Measurements from ENCODE around the gene LIPI.
"Not testable (repeated sequence)": the region's sequence is repeated elsewhere in the genome, so short reads cannot be mapped to it uniquely, and the experiment has no call there.

LIPI gene

DNA sequence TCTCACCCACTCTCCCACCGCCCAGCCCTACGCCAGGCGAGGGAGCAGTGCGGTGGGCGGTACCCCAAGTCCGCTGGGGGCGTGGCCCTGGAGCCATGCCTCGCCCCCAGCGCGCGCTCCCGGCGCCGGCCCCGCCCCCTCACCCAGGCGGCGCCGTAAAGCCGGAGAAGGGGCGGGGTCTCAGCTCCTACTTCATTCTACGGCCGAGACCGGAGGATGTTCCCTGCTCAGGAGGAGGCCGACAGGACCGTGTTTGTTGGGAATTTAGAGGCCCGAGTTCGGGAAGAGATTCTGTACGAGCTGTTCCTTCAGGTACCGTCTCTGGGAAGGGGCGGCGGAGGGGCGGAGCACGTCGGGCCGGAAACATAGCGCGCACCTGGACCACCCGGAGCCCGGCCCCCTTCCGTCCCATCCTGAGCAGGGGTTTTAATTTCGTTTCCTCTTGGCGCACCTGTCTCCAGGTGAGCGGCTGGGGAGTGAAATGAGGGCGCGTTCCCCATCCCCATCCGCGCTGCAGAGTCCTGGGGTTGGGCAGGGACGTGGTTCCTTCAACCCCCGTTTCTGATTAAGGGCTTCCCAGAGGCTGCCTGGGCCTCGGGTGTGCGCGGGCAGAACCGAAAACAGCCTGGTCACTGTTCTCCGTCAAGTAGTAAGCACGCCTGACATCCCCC lies 5.4 kb upstream of the LIPI start, which contains the start of gene RBM11:
RBM11 (plus strand) TSS at position 187 of the 671 bp plus-strand sequence; CDS start at position 217, 30 bp downstream.
- peak within 1 kb of the TSS; percentile 55 for H3K4me3 ChIP-seq (ENCODE audit: low read depth, low read length)
- TF ChIP-seq, protein P1, sequence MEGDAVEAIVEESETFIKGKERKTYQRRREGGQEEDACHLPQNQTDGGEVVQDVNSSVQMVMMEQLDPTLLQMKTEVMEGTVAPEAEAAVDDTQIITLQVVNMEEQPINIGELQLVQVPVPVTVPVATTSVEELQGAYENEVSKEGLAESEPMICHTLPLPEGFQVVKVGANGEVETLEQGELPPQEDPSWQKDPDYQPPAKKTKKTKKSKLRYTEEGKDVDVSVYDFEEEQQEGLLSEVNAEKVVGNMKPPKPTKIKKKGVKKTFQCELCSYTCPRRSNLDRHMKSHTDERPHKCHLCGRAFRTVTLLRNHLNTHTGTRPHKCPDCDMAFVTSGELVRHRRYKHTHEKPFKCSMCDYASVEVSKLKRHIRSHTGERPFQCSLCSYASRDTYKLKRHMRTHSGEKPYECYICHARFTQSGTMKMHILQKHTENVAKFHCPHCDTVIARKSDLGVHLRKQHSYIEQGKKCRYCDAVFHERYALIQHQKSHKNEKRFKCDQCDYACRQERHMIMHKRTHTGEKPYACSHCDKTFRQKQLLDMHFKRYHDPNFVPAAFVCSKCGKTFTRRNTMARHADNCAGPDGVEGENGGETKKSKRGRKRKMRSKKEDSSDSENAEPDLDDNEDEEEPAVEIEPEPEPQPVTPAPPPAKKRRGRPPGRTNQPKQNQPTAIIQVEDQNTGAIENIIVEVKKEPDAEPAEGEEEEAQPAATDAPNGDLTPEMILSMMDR (IDR thresholded peaks at IDR 0.05; ENCODE audit: borderline replicate concordance, insufficient read depth, low read depth, low read length) = 0 out of 2 replicates have a peak, but pooled peaks have one; percentile 2

DNA sequence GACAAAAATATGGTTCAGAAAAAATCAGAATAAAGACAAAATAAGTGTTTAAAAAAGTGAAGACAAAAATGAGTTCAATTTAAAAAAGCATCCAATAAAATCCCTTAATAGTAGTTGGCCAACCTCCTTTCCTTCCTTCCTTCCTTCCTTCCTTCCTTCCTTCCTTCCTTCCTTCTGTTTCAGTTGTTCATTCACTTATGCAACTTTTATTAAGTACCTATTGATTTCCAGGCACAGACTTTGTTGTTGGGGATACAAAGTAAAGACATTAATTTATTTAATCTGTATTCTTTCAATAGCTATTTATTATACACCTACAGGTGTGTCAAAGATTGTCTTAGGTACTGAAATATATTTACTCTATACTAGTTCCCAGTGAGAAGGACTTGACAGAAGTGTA lies 2.4 kb upstream of the LIPI start:
- TF ChIP-seq, protein P1 (IDR thresholded peaks at IDR 0.05; ENCODE audit: borderline replicate concordance, insufficient read depth, low read depth, low read length) = no peak
- H3K4me3 ChIP-seq (ENCODE audit: low read depth, low read length) = no peak overlapping the region

DNA sequence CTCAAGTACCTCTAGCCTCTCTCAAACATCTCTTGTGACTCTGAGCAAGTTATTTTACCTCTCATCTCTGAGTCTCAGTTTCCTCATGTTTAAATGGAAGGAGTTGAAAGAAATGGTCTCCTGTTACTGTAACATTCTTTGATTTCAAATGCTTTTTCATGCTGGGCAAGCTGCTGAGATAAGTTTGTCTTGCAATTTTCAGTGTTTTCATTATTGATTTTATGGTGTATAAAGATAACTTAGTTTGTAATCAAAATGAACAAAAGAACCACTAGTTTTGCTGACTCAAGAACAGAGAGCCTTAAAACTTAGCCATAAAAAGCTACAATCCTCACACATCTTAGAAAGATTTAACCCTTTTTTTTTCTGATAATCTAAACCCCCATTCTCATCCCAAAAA lies 4.5 kb downstream of the LIPI start:
- no peak overlapping the region for H3K4me3 ChIP-seq (ENCODE audit: low read depth, low read length)
- TF ChIP-seq, protein P1 (IDR thresholded peaks at IDR 0.05; ENCODE audit: borderline replicate concordance, insufficient read depth, low read depth, low read length) = no peak

DNA sequence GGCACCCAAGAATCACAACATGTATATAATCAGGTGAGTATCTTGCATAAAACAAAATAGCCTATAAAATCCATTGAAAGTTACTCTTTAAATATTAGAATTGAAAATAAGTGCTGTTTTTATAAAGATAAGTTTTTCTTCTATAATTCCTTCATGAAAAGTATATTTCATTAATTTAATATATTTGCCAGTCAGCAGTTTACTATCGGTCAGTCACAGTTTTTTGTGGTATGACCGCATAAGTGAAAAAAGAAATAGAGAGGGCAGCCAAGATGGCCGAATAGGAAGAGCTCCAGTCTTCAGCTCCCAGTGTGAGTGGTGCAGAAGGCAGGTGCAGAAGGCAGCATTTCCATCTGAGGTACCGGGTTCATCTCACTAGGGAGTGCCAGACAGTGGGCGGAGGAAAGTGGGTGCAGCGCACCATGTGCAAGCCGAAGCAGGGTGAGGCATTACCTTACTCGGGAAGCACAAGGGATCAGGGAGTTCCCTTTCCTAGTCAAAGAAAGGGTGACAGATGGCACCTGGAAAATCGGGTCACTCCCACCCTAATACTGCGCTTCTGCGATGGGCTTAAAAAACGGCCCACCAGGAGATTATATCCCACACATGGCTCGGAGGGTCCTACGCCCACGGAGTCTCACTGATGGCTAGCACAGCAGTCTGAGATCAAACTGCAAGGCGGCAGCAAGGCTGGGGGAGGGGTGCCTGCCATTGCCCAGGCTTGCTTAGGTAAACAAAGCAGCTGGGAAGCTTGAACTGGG lies 44.1 kb downstream of the LIPI start:
- H3K4me3 ChIP-seq (ENCODE audit: low read depth, low read length) = not testable (repeated sequence)

DNA sequence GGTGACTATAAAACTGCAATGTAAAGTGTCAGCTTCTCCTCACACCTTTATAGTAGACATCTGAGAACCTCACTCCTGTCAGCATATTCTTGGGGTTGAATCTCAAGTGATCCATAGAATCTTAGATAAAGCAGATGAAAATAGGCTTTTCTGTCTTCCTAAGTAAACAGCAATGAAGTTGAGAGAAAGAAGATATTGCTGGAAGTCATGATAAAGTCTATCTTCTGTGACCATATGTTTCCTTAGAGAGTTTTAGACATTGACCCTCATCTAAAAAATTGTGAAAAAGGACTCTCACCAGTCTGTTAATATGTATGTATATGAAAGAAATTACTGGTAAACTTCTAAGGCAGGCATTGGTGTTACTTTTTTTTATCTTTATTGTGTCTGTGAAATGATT lies 66.8 kb downstream of the LIPI start:
- TF ChIP-seq, protein P1 (IDR thresholded peaks at IDR 0.05; ENCODE audit: borderline replicate concordance, insufficient read depth, low read depth, low read length) = no peak
- H3K4me3 ChIP-seq (ENCODE audit: low read depth, low read length) = no peak overlapping the region

DNA sequence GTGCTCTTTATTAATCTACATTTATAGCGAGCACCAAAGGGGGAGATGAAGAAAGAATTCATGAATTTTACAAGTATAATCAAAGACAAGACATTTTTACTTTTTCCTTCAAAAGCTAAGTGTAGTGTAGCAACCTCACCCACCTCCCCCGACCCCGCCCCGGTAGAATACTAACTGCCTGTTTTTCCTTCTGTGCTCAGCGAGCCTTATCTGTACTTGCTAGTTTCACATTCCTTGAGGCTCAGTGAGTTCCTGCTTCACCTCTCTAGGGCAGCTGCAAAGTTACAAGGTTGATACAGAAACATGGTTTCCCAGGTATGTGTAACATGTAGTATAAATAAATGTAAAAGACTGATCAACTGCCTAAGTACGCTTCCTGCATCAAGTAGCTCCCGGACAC lies 86.5 kb downstream of the LIPI start:
- TF ChIP-seq, protein P1 (IDR thresholded peaks at IDR 0.05; ENCODE audit: borderline replicate concordance, insufficient read depth, low read depth, low read length) = no peak
- no peak overlapping the region for H3K4me3 ChIP-seq (ENCODE audit: low read depth, low read length)

DNA sequence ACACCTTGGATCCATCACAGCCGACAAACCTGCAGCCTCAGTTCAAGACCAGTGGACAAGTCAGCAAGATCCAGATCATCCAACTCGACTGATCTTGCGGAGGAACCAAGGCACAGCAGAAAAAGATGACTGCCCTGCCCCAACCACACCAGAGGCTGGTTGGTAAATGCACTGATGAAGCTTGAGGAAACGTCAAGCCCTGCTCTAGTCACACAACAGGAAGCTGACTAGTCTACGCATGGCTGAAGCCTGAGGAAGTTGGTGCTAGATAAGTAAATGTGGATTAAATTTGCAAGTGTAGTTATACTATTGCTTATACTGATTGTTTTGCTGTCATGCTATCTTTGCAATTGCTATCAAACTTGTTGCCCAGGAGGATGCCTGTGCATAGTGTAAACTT lies 89.0 kb downstream of the LIPI start:
- TF ChIP-seq, protein P1 (IDR thresholded peaks at IDR 0.05; ENCODE audit: borderline replicate concordance, insufficient read depth, low read depth, low read length) = no peak
- no peak overlapping the region for H3K4me3 ChIP-seq (ENCODE audit: low read depth, low read length)

Measured in GM12875 (cell line).